Right hindlimb (tissue), 1 donor: ENCODE results near the gene CLDN16.

Source experiments
- DNase-seq: peaks from one replicate; pipeline ENCODE4 v3.0.0-alpha.2; 2018

Gene CLDN16

GRCh38 chr3:190444006-190444405 lies 56.0 kb downstream of the CLDN16 start:
- no peak for DNase-seq

DNA sequence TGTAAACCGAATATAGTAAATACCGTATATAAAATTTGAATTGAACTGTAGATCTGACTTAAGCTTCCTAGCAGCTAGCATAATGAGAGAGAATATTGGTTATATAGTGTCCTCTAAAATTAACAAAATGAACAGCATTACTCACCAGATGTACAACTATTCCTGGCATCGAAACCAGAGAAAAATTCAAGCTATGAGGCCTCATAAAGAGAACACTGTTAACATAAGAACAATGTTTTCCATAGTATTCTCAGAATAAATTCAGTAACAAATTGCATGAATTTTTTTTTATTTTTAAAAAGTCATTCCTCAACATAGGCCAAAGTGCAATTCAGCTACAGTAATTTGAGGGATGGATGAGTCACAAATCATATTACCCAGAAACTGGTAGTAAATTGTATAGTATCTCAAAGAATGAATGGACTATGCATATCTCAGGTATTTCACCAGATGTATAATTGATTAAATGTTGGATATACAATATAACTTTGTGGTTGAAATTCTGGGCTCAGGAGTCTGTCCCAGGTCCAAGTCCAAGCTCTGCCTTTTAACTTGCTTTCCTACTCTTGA lies 56.7 kb downstream of the CLDN16 start:
- no peak for DNase-seq

GRCh38 chr3:190446573-190447279 lies 58.8 kb downstream of the CLDN16 start:
- no peak for DNase-seq

DNA sequence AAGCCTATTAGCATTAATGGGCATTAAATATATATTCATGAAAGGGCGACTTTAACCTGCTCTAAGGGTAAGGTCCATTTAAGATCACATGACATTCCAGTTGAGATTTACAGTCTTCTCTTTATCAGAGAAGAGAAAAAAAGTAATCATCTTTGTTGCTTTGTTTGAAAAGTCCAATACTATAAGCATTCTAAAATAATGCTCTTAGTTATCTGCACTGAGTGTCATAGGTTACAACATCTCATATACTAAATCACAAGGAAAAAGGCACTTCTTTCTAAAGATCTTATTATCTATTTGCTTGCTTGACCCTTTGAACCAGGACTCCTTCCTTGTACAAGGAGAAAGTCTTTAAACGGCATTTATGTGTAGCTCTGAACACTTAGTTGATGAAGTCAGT lies 60.3 kb downstream of the CLDN16 start:
- DNase-seq, result no peak

DNA sequence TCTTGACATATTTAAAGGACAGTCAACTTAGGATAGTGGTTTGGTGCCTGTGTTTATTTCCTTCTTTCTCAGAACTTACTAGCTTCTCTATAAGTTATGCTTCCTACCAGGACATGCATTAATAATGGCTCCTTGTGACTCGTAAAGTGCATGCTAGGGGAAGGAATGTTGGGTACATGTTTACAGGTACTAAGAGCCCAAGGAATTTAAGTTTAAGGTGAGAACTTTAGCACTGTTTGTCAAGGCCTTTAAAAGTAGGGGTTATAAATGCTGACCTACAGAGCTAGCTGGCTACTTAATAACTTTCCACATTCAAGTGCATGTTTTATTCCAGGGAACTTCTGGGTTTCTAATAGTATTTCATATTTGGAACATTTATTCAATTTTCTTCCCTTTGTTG lies 61.8 kb downstream of the CLDN16 start, which contains the start of gene TMEM207:
TSS of gene TMEM207 (minus strand) at position 101 of the 400 bp plus-strand sequence. CDS start at position 9, 92 bp downstream.
- no peak for DNase-seq

GRCh38 chr3:190455828-190456227 lies 67.9 kb downstream of the CLDN16 start:
- DNase-seq, result no peak

DNA sequence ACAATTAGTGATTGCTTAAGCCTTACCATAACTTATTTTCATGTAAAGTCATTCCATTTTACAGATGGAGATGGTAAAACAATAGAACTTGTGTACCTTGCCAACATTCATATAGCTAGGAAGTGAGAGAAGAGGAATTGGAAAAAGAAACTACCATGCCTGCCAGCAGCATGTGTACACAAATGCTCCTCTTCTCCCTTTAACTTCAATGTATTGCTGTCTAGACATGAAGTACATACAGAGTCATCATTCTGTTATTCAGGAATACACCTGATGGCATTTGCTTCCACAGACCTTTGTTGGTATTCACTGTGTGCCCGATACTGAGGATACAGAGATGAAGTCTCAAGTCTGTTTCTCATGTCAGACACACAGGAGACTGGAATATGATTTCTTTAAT lies 68.8 kb downstream of the CLDN16 start:
- DNase-seq, result no peak

- DNase-seq, result no peak
Observed at GRCh38 chr3:190458040-190458439, 70.1 kb downstream of the CLDN16 start.
